Bronchial epithelial cell (primary cell): ENCODE data around the gene TCF4. TPM values are rescaled to one million over a fixed set of nuclear protein-coding genes. Genes with fewer than 3 reads are reported as not detected.

Experiments used
- DNase-seq: peaks from one replicate; pipeline ENCODE4 v3.0.0-alpha.2; 2010; ENCODE audit warnings: low read depth
- FAIRE-seq: peaks from 2 replicates; lab custom pipeline; 2011; peaks lifted over from hg19 to GRCh38; lab: Jason Lieb, UNC
- H3K27me3 ChIP-seq: 2 replicates; pipeline ENCODE4 v1.5.1; 2011; ENCODE audit warnings: low read length; ENCODE audit not compliant: control insufficient read depth, insufficient read depth
- H3K36me3 ChIP-seq: 2 replicates; pipeline ENCODE4 v1.5.1; 2011; ENCODE audit warnings: low read length; ENCODE audit not compliant: control insufficient read depth, insufficient read depth
- H3K4me3 ChIP-seq: 2 replicates; pipeline ENCODE4 v1.5.1; 2011; ENCODE audit warnings: mild to moderate bottlenecking, low read depth, low read length, control low read depth
- total RNA-seq: library from RNA; depleted of rRNA; stranded (reverse); fragments of >200 nt; gene quantifications from 2 replicates; pipeline ENCODE4 v1.2.1, GENCODE V29; 2014
- TF ChIP-seq, protein P1 (sequence below): IDR thresholded peaks from 2 replicates; pipeline ENCODE4 v1.5.1; 2011; ENCODE audit warnings: mild to moderate bottlenecking, moderate library complexity, low read length, control low read depth, inconsistent platforms; ENCODE audit not compliant: insufficient read depth, severe bottlenecking

Gene TCF4
- total RNA-seq, 1 donor from 2014 or later: 10.0 TPM

DNA sequence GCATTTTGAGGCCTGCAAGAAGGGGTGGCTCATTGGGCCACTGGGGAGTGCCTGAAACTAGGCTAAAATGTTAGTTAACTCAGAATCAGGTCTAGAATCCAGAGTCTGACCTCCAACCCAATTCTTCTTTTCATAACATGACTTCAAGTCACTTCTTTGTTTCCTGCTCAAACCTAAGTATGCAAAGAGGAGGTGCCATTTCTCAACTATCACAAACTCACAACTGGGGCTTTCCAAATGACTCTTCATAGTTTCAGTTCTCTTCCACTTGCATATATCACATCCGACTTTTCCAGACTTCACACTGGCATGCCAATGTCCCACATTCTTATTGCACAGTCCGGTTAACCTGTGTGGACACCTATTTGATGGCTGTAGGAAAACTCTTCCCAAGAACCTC, 211.6 kb downstream of the TCF4 start:
- FAIRE-seq: no peak
- H3K4me3 ChIP-seq: no peak overlapping the region
- no peak for DNase-seq
- no peaks in the 10 kb centered on the region for H3K27me3 ChIP-seq
- H3K36me3 ChIP-seq: no peaks in the 10 kb centered on the region
- TF ChIP-seq, protein P1, sequence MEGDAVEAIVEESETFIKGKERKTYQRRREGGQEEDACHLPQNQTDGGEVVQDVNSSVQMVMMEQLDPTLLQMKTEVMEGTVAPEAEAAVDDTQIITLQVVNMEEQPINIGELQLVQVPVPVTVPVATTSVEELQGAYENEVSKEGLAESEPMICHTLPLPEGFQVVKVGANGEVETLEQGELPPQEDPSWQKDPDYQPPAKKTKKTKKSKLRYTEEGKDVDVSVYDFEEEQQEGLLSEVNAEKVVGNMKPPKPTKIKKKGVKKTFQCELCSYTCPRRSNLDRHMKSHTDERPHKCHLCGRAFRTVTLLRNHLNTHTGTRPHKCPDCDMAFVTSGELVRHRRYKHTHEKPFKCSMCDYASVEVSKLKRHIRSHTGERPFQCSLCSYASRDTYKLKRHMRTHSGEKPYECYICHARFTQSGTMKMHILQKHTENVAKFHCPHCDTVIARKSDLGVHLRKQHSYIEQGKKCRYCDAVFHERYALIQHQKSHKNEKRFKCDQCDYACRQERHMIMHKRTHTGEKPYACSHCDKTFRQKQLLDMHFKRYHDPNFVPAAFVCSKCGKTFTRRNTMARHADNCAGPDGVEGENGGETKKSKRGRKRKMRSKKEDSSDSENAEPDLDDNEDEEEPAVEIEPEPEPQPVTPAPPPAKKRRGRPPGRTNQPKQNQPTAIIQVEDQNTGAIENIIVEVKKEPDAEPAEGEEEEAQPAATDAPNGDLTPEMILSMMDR: no peak

GRCh38 chr18:55375930-55376329, 212.1 kb downstream of the TCF4 start:
- no peak overlapping the region for H3K4me3 ChIP-seq
- DNase-seq (no peak), FAIRE-seq (no peak)
- H3K36me3 ChIP-seq: no peaks in the 10 kb centered on the region
- TF ChIP-seq, protein P1: no peak
- H3K27me3 ChIP-seq: no peaks in the 10 kb centered on the region

DNA sequence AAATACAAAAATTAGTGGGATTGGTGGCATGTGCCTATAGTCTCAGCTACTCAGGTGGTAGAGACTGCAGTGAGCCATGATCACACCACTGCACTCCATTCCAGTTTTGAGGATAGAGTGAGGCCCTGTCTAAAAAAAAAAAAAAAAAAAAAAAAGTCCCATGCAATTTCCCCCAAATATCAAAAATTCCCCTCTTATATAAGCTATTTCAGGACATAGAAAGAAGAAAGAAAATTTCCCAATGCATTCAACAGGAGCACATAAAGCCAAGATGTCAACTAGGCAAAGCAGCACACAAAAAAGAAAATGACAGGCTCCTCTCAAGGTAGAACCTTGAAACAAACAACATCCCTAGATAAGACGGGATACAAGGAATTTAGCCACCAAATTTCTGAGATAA, 213.3 kb downstream of the TCF4 start:
- H3K27me3 ChIP-seq: no peaks in the 10 kb centered on the region
- TF ChIP-seq, protein P1: no peak
- no peak for FAIRE-seq
- H3K4me3 ChIP-seq: no peak overlapping the region
- DNase-seq: no peak
- no peaks in the 10 kb centered on the region for H3K36me3 ChIP-seq

GRCh38 chr18:55372209-55372608, 215.8 kb downstream of the TCF4 start:
- H3K27me3 ChIP-seq: no peaks in the 10 kb centered on the region
- no peak for FAIRE-seq
- no peak for DNase-seq

GRCh38 chr18:55370936-55371335, 217.1 kb downstream of the TCF4 start:
- FAIRE-seq: no peak
- no peaks in the 10 kb centered on the region for H3K27me3 ChIP-seq
- H3K4me3 ChIP-seq: no peak overlapping the region
- H3K36me3 ChIP-seq: no peaks in the 10 kb centered on the region
- DNase-seq: no peak
- TF ChIP-seq, protein P1: no peak

More at GRCh38 chr18:55372209-55372608, 215.8 kb downstream of the TCF4 start:
- TF ChIP-seq, protein P1: no peak
- Histone ChIP-seq H3K36me3 (no peaks in the 10 kb centered on the region), H3K4me3 (no peak overlapping the region)

- H3K4me3 ChIP-seq: no peak overlapping the region
- no peaks in the 10 kb centered on the region for H3K36me3 ChIP-seq
- FAIRE-seq: no peak
- TF ChIP-seq, protein P1: no peak
- no peaks in the 10 kb centered on the region for H3K27me3 ChIP-seq
- no peak for DNase-seq
These were observed 218.6 kb downstream of the TCF4 start for GRCh38 chr18:55369346-55369745.
